AML-193 (cell line): ENCODE results near the gene TRIB2.
A peak's percentile ranks its signal among the peaks of the same experiment; 100 is the strongest.

Experiments
- DNase-seq, 2 experiments: peaks; one replicate each; lab custom pipeline; 2025; lab: John Stamatoyannopoulos, UW

The TRIB2 gene

GRCh38 chr2:12720754-12721378, 4.1 kb downstream of the TRIB2 start:
- no peak for DNase-seq

GRCh38 chr2:12721566-12722446, 5.1 kb downstream of the TRIB2 start:
- DNase-seq: no peak

- DNase-seq: peak; percentile 68 to 87
These were observed 5.9 kb downstream of the TRIB2 start for GRCh38 chr2:12722447-12723316.

GRCh38 chr2:12723736-12724463, 7.2 kb downstream of the TRIB2 start:
- no peak for DNase-seq

- no peak for DNase-seq
These were observed 8.8 kb downstream of the TRIB2 start for GRCh38 chr2:12725233-12726187.

- no peak for DNase-seq
These were observed 9.5 kb downstream of the TRIB2 start for GRCh38 chr2:12726271-12726670.

- DNase-seq: no peak
These were observed 10.3 kb downstream of the TRIB2 start for GRCh38 chr2:12727065-12727464.

- no peak for DNase-seq
These were observed 10.9 kb downstream of the TRIB2 start for GRCh38 chr2:12727641-12728040.

- DNase-seq: no peak
These were observed 11.6 kb downstream of the TRIB2 start for GRCh38 chr2:12728221-12728777.

GRCh38 chr2:12730265-12730664, 13.5 kb downstream of the TRIB2 start:
- no peak for DNase-seq

GRCh38 chr2:12731701-12732280, 15.1 kb downstream of the TRIB2 start:
- no peak for DNase-seq

- no peak for DNase-seq
These were observed 15.9 kb downstream of the TRIB2 start for GRCh38 chr2:12732651-12733050.

GRCh38 chr2:12733846-12734245, 17.1 kb downstream of the TRIB2 start:
- DNase-seq: no peak

- no peak for DNase-seq
These were observed 18.3 kb downstream of the TRIB2 start for GRCh38 chr2:12734914-12735654.

- DNase-seq: no peak
These were observed 20.6 kb downstream of the TRIB2 start for GRCh38 chr2:12737297-12737696.

GRCh38 chr2:12737738-12738485, 21.2 kb downstream of the TRIB2 start:
- no peak for DNase-seq

- DNase-seq: no peak
These were observed 23.1 kb downstream of the TRIB2 start for GRCh38 chr2:12739721-12740254.

- no peak for DNase-seq
These were observed 24.6 kb downstream of the TRIB2 start for GRCh38 chr2:12741380-12741779.
